CD4-positive, CD25-positive, alpha-beta regulatory T cell (primary cell): Measurements from ENCODE around the gene KCNIP3. TPM values are rescaled to one million over a fixed set of nuclear protein-coding genes. Genes with fewer than 3 reads are reported as not detected.
A peak's percentile ranks its signal among the peaks of the same experiment; 100 is the strongest.

Experiments used
- ATAC-seq, 2 donors: fragments of 150-1000 bp; cut with Tn5 transposase; one replicate each; pipeline ENCODE4 v1.10.0; 2021; ENCODE audit warnings: low read depth in 2 of 2, moderate number of reproducible peaks in 2 of 2, moderate library complexity in 1 of 2
- DNase-seq, 3 donors: peaks; one replicate each; pipeline versions ENCODE4 v3.0.0 to v3.0.0-alpha.2; 2012 to 2022; ENCODE audit warnings: mixed read lengths in 1 of 3
- H3K27ac ChIP-seq: one replicate; pipeline ENCODE4 v1.7.0; 2013; ENCODE audit warnings: mild to moderate bottlenecking, low read length; ENCODE audit not compliant: insufficient read depth, poor library complexity, severe bottlenecking
- H3K27me3 ChIP-seq: one replicate; pipeline ENCODE4 v1.7.0; 2013; ENCODE audit warnings: low read length; ENCODE audit not compliant: control insufficient read depth, insufficient read depth
- H3K36me3 ChIP-seq: one replicate; pipeline ENCODE4 v1.7.0; 2013; ENCODE audit warnings: mild to moderate bottlenecking, low read length, moderate library complexity; ENCODE audit not compliant: control insufficient read depth, insufficient read depth
- H3K4me1 ChIP-seq: 2 replicates; pipeline ENCODE4 v1.7.0; 2013; ENCODE audit warnings: mild to moderate bottlenecking, low read length; ENCODE audit not compliant: insufficient read depth, control insufficient read depth, poor library complexity, severe bottlenecking
- H3K4me3 ChIP-seq: one replicate; pipeline ENCODE4 v1.7.0; 2013; ENCODE audit warnings: low read depth, mild to moderate bottlenecking, low read length, moderate library complexity
- H3K9me3 ChIP-seq, 2 experiments: 1 replicate in 1 of 2; 2 replicates in 1 of 2; pipeline ENCODE4 v1.7.0; 2013; ENCODE audit warnings: low read length in 2 of 2, mild to moderate bottlenecking in 1 of 2, moderate library complexity in 1 of 2; ENCODE audit not compliant: control insufficient read depth in 2 of 2
- H3K27ac Mint-ChIP-seq, 3 donors: one replicate each; pipeline ENCODE4 v1.8.0; 2020 to 2022; ENCODE audit warnings: mild to moderate bottlenecking in 3 of 3, mixed read lengths in 3 of 3, moderate library complexity in 2 of 3
- H3K27me3 Mint-ChIP-seq: one replicate; pipeline ENCODE4 v1.8.0; 2022; ENCODE audit warnings: mild to moderate bottlenecking, mixed read lengths
- H3K36me3 Mint-ChIP-seq: one replicate; pipeline ENCODE4 v1.8.0; 2020; ENCODE audit warnings: mixed read lengths
- H3K4me1 Mint-ChIP-seq, 4 donors: one replicate each; pipeline ENCODE4 v1.8.0; 2020 to 2022; ENCODE audit warnings: mixed read lengths in 4 of 4, mild to moderate bottlenecking in 1 of 4
- H3K4me3 Mint-ChIP-seq, 4 donors: one replicate each; pipeline ENCODE4 v1.8.0; 2020 to 2022; ENCODE audit warnings: mild to moderate bottlenecking in 4 of 4, mixed read lengths in 4 of 4, moderate library complexity in 3 of 4
- H3K9me3 Mint-ChIP-seq, 7 donors: one replicate each; pipeline ENCODE4 v1.8.0; 2020 to 2022; ENCODE audit warnings: mixed read lengths in 7 of 7, mild to moderate bottlenecking in 3 of 7, moderate library complexity in 2 of 7
- polyA plus RNA-seq, 4 donors: library from polyadenylated mRNA; unstranded; fragments of 300-500 nt; fragmentation: Illumina TruSeq; gene quantifications; one replicate each; pipeline ENCODE4 v1.2.3, GENCODE V29; 2021
- total RNA-seq: library from RNA; stranded (reverse); gene quantifications from one replicate; pipeline ENCODE4 v1.2.3, GENCODE V29; 2022

KCNIP3 gene
- total and polyA plus RNA-seq, 5 donors from 2014 or later: not detected

DNA sequence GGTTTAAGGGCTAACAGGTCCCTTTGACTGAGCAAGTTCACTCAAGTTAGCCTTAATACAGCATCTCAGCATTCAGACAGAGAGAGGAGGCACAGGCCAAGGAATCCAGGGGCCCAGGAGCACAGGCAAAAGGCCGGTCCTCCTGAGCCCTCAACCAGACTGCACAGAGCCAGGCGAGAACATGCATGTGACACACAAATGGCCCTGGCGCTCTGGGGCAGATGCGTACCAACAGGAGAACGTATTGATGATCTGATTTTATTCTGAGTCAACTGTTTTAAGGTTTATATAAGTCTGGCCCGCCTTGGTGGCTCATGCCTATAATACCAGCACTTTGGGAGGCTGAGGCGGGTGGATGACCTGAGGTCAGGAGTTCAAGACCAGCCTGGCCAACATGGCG lies 34.9 kb downstream of the KCNIP3 start:
- Mint-ChIP-seq H3K9me3 (no peaks in the 10 kb centered on the region), H3K4me1 (no peaks in the 10 kb centered on the region), H3K4me3 (no peak overlapping the region), H3K36me3 (no peaks in the 10 kb centered on the region), H3K27ac (no peak overlapping the region), H3K27me3 (peaks cover 8% of the 10 kb centered on the region)
- Histone ChIP-seq H3K9me3 (no peaks in the 10 kb centered on the region), H3K4me1 (no peaks in the 10 kb centered on the region), H3K4me3 (no peak overlapping the region), H3K27ac (no peak overlapping the region), H3K27me3 (no peaks in the 10 kb centered on the region), H3K36me3 (no peaks in the 10 kb centered on the region)
- ATAC-seq (no peak), DNase-seq (no peak)

GRCh38 chr2:95333056-95333455 lies 35.9 kb downstream of the KCNIP3 start:
- H3K36me3 Mint-ChIP-seq: no peaks in the 10 kb centered on the region
- no peaks in the 10 kb centered on the region for H3K9me3 Mint-ChIP-seq
- H3K27ac ChIP-seq: no peak overlapping the region
- H3K4me3 Mint-ChIP-seq: no peak overlapping the region
- H3K36me3 ChIP-seq: no peaks in the 10 kb centered on the region
- no peak for ATAC-seq
- no peak overlapping the region for H3K4me3 ChIP-seq
- H3K27ac Mint-ChIP-seq: peak overlapping the region in 1 of 3 donors; percentile 15
- DNase-seq: no peak
- no peaks in the 10 kb centered on the region for H3K27me3 ChIP-seq
- H3K27me3 Mint-ChIP-seq: peaks cover 8% of the 10 kb centered on the region
- no peaks in the 10 kb centered on the region for H3K4me1 Mint-ChIP-seq
- no peaks in the 10 kb centered on the region for H3K9me3 ChIP-seq
- H3K4me1 ChIP-seq: no peaks in the 10 kb centered on the region

DNA sequence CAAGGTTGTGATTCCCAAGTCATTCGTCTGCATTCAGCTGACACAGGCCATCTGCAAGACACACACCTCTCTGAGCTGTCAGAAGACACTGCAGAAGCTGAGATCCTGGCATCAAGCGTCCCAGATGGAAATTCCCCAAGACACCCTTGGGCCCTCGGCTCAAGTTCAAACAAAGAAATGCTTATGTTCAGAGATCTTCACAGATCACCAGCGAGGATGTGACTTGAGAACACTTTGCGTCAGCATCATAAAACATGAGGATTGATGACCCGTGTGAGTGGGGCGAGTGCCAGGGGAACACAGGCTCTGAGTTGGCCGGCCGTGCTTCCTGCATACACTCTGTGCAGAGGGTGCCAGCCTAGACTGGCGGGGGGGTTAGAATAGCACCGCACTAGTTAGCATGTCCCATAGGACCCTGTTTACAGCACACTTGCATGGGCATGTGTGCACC lies 36.8 kb downstream of the KCNIP3 start:
- no peak for ATAC-seq
- H3K4me1 ChIP-seq: no peaks in the 10 kb centered on the region
- H3K27me3 Mint-ChIP-seq: peaks cover 8% of the 10 kb centered on the region

GRCh38 chr2:95334916-95335641 lies 37.9 kb downstream of the KCNIP3 start:
- Histone ChIP-seq H3K36me3 (no peaks in the 10 kb centered on the region), H3K27me3 (no peaks in the 10 kb centered on the region), H3K9me3 (no peaks in the 10 kb centered on the region), H3K4me1 (no peaks in the 10 kb centered on the region), H3K4me3 (no peak overlapping the region), H3K27ac (no peak overlapping the region)
- H3K4me1 Mint-ChIP-seq: no peaks in the 10 kb centered on the region
- DNase-seq (no peak), ATAC-seq (no peak)
- H3K27ac Mint-ChIP-seq: no peak overlapping the region
- H3K27me3 Mint-ChIP-seq: peaks cover 8% of the 10 kb centered on the region
- H3K36me3 Mint-ChIP-seq: no peaks in the 10 kb centered on the region
- peaks cover 0 to 1% (median 0%) of the 10 kb centered on the region in 7 donors for H3K9me3 Mint-ChIP-seq
- H3K4me3 Mint-ChIP-seq: no peak overlapping the region

More for the DNA sequence above, 36.8 kb downstream of the KCNIP3 start:
- no peaks in the 10 kb centered on the region for H3K36me3 Mint-ChIP-seq
- Histone ChIP-seq H3K27me3 (no peaks in the 10 kb centered on the region), H3K27ac (no peak overlapping the region), H3K4me3 (no peak overlapping the region), H3K9me3 (no peaks in the 10 kb centered on the region), H3K36me3 (no peaks in the 10 kb centered on the region)
- H3K9me3 Mint-ChIP-seq: no peaks in the 10 kb centered on the region
- DNase-seq: no peak
- no peak overlapping the region for H3K4me3 Mint-ChIP-seq
- H3K27ac Mint-ChIP-seq: peak overlapping the region in 1 of 3 donors; percentile 11
- H3K4me1 Mint-ChIP-seq: no peaks in the 10 kb centered on the region

- Mint-ChIP-seq H3K4me1 (no peaks in the 10 kb centered on the region), H3K27ac (no peak overlapping the region), H3K4me3 (no peak overlapping the region), H3K27me3 (peaks cover 17% of the 10 kb centered on the region), H3K9me3 (peaks cover 0 to 6% (median 0%) of the 10 kb centered on the region in 7 donors), H3K36me3 (no peaks in the 10 kb centered on the region)
- Histone ChIP-seq H3K4me3 (no peak overlapping the region), H3K36me3 (no peaks in the 10 kb centered on the region), H3K27me3 (no peaks in the 10 kb centered on the region), H3K27ac (no peak overlapping the region), H3K4me1 (no peaks in the 10 kb centered on the region), H3K9me3 (no peaks in the 10 kb centered on the region)
- DNase-seq (no peak), ATAC-seq (no peak)
These were observed 39.3 kb downstream of the KCNIP3 start for GRCh38 chr2:95336406-95336805.

- H3K4me1 ChIP-seq: no peaks in the 10 kb centered on the region
- H3K36me3 Mint-ChIP-seq: no peaks in the 10 kb centered on the region
- peaks cover 24% of the 10 kb centered on the region for H3K27me3 Mint-ChIP-seq
- no peak overlapping the region for H3K27ac Mint-ChIP-seq
- H3K27me3 ChIP-seq: no peaks in the 10 kb centered on the region
- ATAC-seq (no peak), DNase-seq (no peak)
- H3K9me3 ChIP-seq: no peaks in the 10 kb centered on the region
- no peak overlapping the region for H3K4me3 Mint-ChIP-seq
- no peaks in the 10 kb centered on the region for H3K4me1 Mint-ChIP-seq
- H3K36me3 ChIP-seq: no peaks in the 10 kb centered on the region
- peaks cover 0 to 6% (median 0%) of the 10 kb centered on the region in 7 donors for H3K9me3 Mint-ChIP-seq
- no peak overlapping the region for H3K27ac ChIP-seq
- no peak overlapping the region for H3K4me3 ChIP-seq
These were observed 40.7 kb downstream of the KCNIP3 start for GRCh38 chr2:95337829-95338228.

- no peaks in the 10 kb centered on the region for H3K36me3 ChIP-seq
- H3K9me3 Mint-ChIP-seq: peaks cover 0 to 6% (median 0%) of the 10 kb centered on the region in 7 donors
- peaks cover 2% of the 10 kb centered on the region for H3K27me3 ChIP-seq
- H3K27me3 Mint-ChIP-seq: peaks cover 39% of the 10 kb centered on the region
- H3K36me3 Mint-ChIP-seq: no peaks in the 10 kb centered on the region
- H3K4me1 ChIP-seq: peaks cover 13% of the 10 kb centered on the region
- no peak for DNase-seq
- peaks cover 0 to 7% (median 0%) of the 10 kb centered on the region in 4 donors for H3K4me1 Mint-ChIP-seq
- no peak for ATAC-seq
- H3K27ac Mint-ChIP-seq: peak overlapping the region in 1 of 3 donors; percentile 74
- no peak overlapping the region for H3K4me3 Mint-ChIP-seq
- H3K4me3 ChIP-seq: no peak overlapping the region
- no peaks in the 10 kb centered on the region for H3K9me3 ChIP-seq
- H3K27ac ChIP-seq: no peak overlapping the region
These were observed 45.6 kb downstream of the KCNIP3 start for GRCh38 chr2:95342556-95343320.
